Measurements from ENCODE around the gene MCC. TPM values are rescaled to one million over a fixed set of nuclear protein-coding genes. Genes with fewer than 3 reads are reported as not detected.
A peak's percentile ranks its signal among the peaks of the same experiment; 100 is the strongest.

MCC gene
- total RNA-seq, 2 experiments from 2014 or later, result 0.25 TPM; not detected in 1

GRCh38 chr5:113263545-113263944 is 224.7 kb downstream of the MCC start:
- Histone ChIP-seq H3K4me1 (ENCODE audit: insufficient read depth, low read length, poor library complexity, severe bottlenecking) (peaks cover 11% of the 10 kb centered on the region), H3K4me3 (ENCODE audit: low read depth, low read length, poor library complexity, severe bottlenecking) (no peak overlapping the region), H3K36me3 (ENCODE audit: insufficient read depth, low read length) (no peaks in the 10 kb centered on the region), H3K9me3 (ENCODE audit: low read length) (no peaks in the 10 kb centered on the region), H3K27ac (ENCODE audit: low read depth, low read length, poor library complexity, severe bottlenecking) (no peak overlapping the region), H2AFZ (ENCODE audit: low read length) (no peak overlapping the region), H3K79me2 (ENCODE audit: insufficient read depth, low read depth, low read length) (no peaks in the 10 kb centered on the region), H3K9me2 (ENCODE audit: insufficient read depth, low read length) (no peaks in the 10 kb centered on the region), H4K20me1 (ENCODE audit: insufficient read depth, low read length) (no peaks in the 10 kb centered on the region), H3K4me2 (ENCODE audit: low read length) (no peak overlapping the region)
- ChIA-PET POLR2A (interaction anchor here (0.6 to 1.9 kb wide), 7 partner anchors 17 to 221 kb away, joined by 3 to 4 read pairs (median 3); no protein-coding TSS in a partner anchor), CTCF (ENCODE audit: unreplicated experiment) (no interaction called here)
- no peak for DNase-seq (ENCODE audit: low spot score)
- intact Hi-C loops (cut with micrococcal nuclease; ENCODE audit: unreplicated experiment), result no loop called here
- BruUV-seq (replicated peaks), result no TSS peak
- TF ChIP-seq EZH2phosphoT487 (IDR thresholded peaks at IDR 0.05; ENCODE audit: borderline replicate concordance, low read depth, low read length) (no peak), CTCF (conservative IDR thresholded peaks at IDR 0.05; ENCODE audit: low read length) (no peak)

GRCh38 chr5:113262674-113263073 is 225.6 kb downstream of the MCC start:
- Histone ChIP-seq H3K4me2 (ENCODE audit: low read length) (peak overlapping the region; percentile 22), H3K9me3 (ENCODE audit: low read length) (no peaks in the 10 kb centered on the region), H3K4me3 (ENCODE audit: low read depth, low read length, poor library complexity, severe bottlenecking) (no peak overlapping the region), H3K79me2 (ENCODE audit: insufficient read depth, low read depth, low read length) (no peaks in the 10 kb centered on the region), H3K36me3 (ENCODE audit: insufficient read depth, low read length) (no peaks in the 10 kb centered on the region), H3K27ac (ENCODE audit: low read depth, low read length, poor library complexity, severe bottlenecking) (no peak overlapping the region), H3K9me2 (ENCODE audit: insufficient read depth, low read length) (no peaks in the 10 kb centered on the region), H4K20me1 (ENCODE audit: insufficient read depth, low read length) (no peaks in the 10 kb centered on the region), H2AFZ (ENCODE audit: low read length) (no peak overlapping the region), H3K4me1 (ENCODE audit: insufficient read depth, low read length, poor library complexity, severe bottlenecking) (peaks cover 11% of the 10 kb centered on the region)
- no TSS peak for BruUV-seq (replicated peaks)
- POLR2A ChIA-PET, result interaction anchor here (0.5 kb wide), 1 partner anchor 253 kb away, joined by 3 read pairs; no protein-coding TSS in a partner anchor
- CTCF ChIA-PET (ENCODE audit: unreplicated experiment), result no interaction called here
- peak; percentile 6 for DNase-seq (ENCODE audit: low spot score)
- intact Hi-C loops (cut with micrococcal nuclease; ENCODE audit: unreplicated experiment), result no loop called here
- no peak for TF ChIP-seq EZH2phosphoT487 (IDR thresholded peaks at IDR 0.05; ENCODE audit: borderline replicate concordance, low read depth, low read length)
- TF ChIP-seq CTCF (conservative IDR thresholded peaks at IDR 0.05; ENCODE audit: low read length), result no peak

- POLR2A ChIA-PET, result no interaction called here
- H3K4me1 ChIP-seq (ENCODE audit: insufficient read depth, low read length, poor library complexity, severe bottlenecking), result peaks cover 11% of the 10 kb centered on the region
- H4K20me1 ChIP-seq (ENCODE audit: insufficient read depth, low read length), result no peaks in the 10 kb centered on the region
- H3K9me2 ChIP-seq (ENCODE audit: insufficient read depth, low read length), result no peaks in the 10 kb centered on the region
- H3K27ac ChIP-seq (ENCODE audit: low read depth, low read length, poor library complexity, severe bottlenecking), result no peak overlapping the region
- H3K79me2 ChIP-seq (ENCODE audit: insufficient read depth, low read depth, low read length), result no peaks in the 10 kb centered on the region
- intact Hi-C loops (cut with micrococcal nuclease; ENCODE audit: unreplicated experiment), result no loop called here
- no peak overlapping the region for H3K4me3 ChIP-seq (ENCODE audit: low read depth, low read length, poor library complexity, severe bottlenecking)
- TF ChIP-seq CTCF (conservative IDR thresholded peaks at IDR 0.05; ENCODE audit: low read length), result no peak
- TF ChIP-seq EZH2phosphoT487 (IDR thresholded peaks at IDR 0.05; ENCODE audit: borderline replicate concordance, low read depth, low read length), result no peak
- no peaks in the 10 kb centered on the region for H3K36me3 ChIP-seq (ENCODE audit: insufficient read depth, low read length)
- CTCF ChIA-PET (ENCODE audit: unreplicated experiment), result no interaction called here
- no TSS peak for BruUV-seq (replicated peaks)
- H3K4me2 ChIP-seq (ENCODE audit: low read length), result no peak overlapping the region
- DNase-seq (ENCODE audit: low spot score), result no peak
- no peaks in the 10 kb centered on the region for H3K9me3 ChIP-seq (ENCODE audit: low read length)
- H2AFZ ChIP-seq (ENCODE audit: low read length), result no peak overlapping the region
These were observed 229.2 kb downstream of the MCC start for GRCh38 chr5:113259034-113259433.
